H9 (cell line): ENCODE measurements around the gene JARID2. TPM values are rescaled to one million over a fixed set of nuclear protein-coding genes. Genes with fewer than 3 reads are reported as not detected.
A peak's percentile ranks its signal among the peaks of the same experiment; 100 is the strongest.

Experiments
- DNase-seq: peaks from one replicate; pipeline ENCODE4 v3.0.0-alpha.2; 2017
- H2AFZ ChIP-seq: one replicate; pipeline ENCODE4 v1.6.1; 2013; ENCODE audit warnings: mild to moderate bottlenecking, low read length, control low read depth, moderate library complexity
- H2AK5ac ChIP-seq: 2 replicates; pipeline ENCODE4 v1.6.1; 2013; ENCODE audit warnings: low read length, control low read depth, mixed read lengths; ENCODE audit not compliant: insufficient read length
- H2BK120ac ChIP-seq: one replicate; pipeline ENCODE4 v1.6.1; 2013; ENCODE audit warnings: low read depth, mild to moderate bottlenecking, low read length, control low read depth, inconsistent platforms; ENCODE audit not compliant: poor library complexity, severe bottlenecking
- H2BK12ac ChIP-seq: 2 replicates; pipeline ENCODE4 v1.6.1; 2013; ENCODE audit warnings: low read length, control low read depth, mixed read lengths, low read depth; ENCODE audit not compliant: insufficient read length
- H2BK15ac ChIP-seq: 2 replicates; pipeline ENCODE4 v1.6.1; 2013; ENCODE audit warnings: low read depth, low read length, control low read depth
- H2BK20ac ChIP-seq: one replicate; pipeline ENCODE4 v1.6.1; 2013; ENCODE audit warnings: low read depth, mild to moderate bottlenecking, low read length, control low read depth, inconsistent platforms; ENCODE audit not compliant: poor library complexity, severe bottlenecking
- H2BK5ac ChIP-seq: 2 replicates; pipeline ENCODE4 v1.6.1; 2013; ENCODE audit warnings: low read length, control low read depth, mixed read lengths; ENCODE audit not compliant: insufficient read length
- H3K14ac ChIP-seq: 2 replicates; pipeline ENCODE4 v1.6.1; 2013; ENCODE audit warnings: low read length, control low read depth; ENCODE audit not compliant: insufficient read depth
- H3K18ac ChIP-seq: 2 replicates; pipeline ENCODE4 v1.6.1; 2013; ENCODE audit warnings: low read depth, mild to moderate bottlenecking, mixed read lengths, low read length, control low read depth; ENCODE audit not compliant: insufficient read length
- H3K23ac ChIP-seq: 2 replicates; pipeline ENCODE4 v1.6.1; 2013; ENCODE audit warnings: low read length, control low read depth, mixed read lengths, low read depth; ENCODE audit not compliant: insufficient read length
- H3K23me2 ChIP-seq: 2 replicates; pipeline ENCODE4 v1.6.1; 2013; ENCODE audit warnings: low read depth, mild to moderate bottlenecking, mixed read lengths, low read length, control low read depth; ENCODE audit not compliant: insufficient read length, poor library complexity, severe bottlenecking
- H3K27ac ChIP-seq: 2 replicates; pipeline ENCODE4 v1.5.1; 2013; ENCODE audit warnings: low read length, control low read depth, mixed read lengths, low read depth; ENCODE audit not compliant: insufficient read length
- H3K27me3 ChIP-seq: 2 replicates; pipeline ENCODE4 v1.6.1; 2013; ENCODE audit warnings: low read length, control low read depth, inconsistent platforms; ENCODE audit not compliant: insufficient read depth
- H3K4ac ChIP-seq: 2 replicates; pipeline ENCODE4 v1.6.1; 2013; ENCODE audit warnings: low read depth, mild to moderate bottlenecking, control low read depth, inconsistent platforms, low read length, moderate library complexity
- H3K4me1 ChIP-seq: 2 replicates; pipeline ENCODE4 v1.6.1; 2013; ENCODE audit warnings: low read length, control low read depth, inconsistent platforms; ENCODE audit not compliant: insufficient read depth
- H3K4me2 ChIP-seq: 2 replicates; pipeline ENCODE4 v1.6.1; 2013; ENCODE audit warnings: low read length, control low read depth, mixed read lengths; ENCODE audit not compliant: insufficient read length, insufficient read depth
- H3K56ac ChIP-seq: 2 replicates; pipeline ENCODE4 v1.6.1; 2013; ENCODE audit warnings: low read depth, mild to moderate bottlenecking, mixed read lengths, low read length, control low read depth; ENCODE audit not compliant: insufficient read length
- H3K79me1 ChIP-seq: 2 replicates; pipeline ENCODE4 v1.6.1; 2013; ENCODE audit warnings: low read depth, mild to moderate bottlenecking, moderate library complexity, low read length, control low read depth, inconsistent platforms; ENCODE audit not compliant: insufficient read depth, poor library complexity, severe bottlenecking
- H3K79me2 ChIP-seq: 2 replicates; pipeline ENCODE4 v1.6.1; 2013; ENCODE audit warnings: low read length, control low read depth, inconsistent platforms; ENCODE audit not compliant: insufficient read depth
- H3K9ac ChIP-seq: 2 replicates; pipeline ENCODE4 v1.6.1; 2013; ENCODE audit warnings: low read length, control low read depth, mixed read lengths; ENCODE audit not compliant: insufficient read length; ENCODE audit errors: extremely low read depth
- H3K9me3 ChIP-seq: one replicate; pipeline ENCODE4 v1.6.1; 2013; ENCODE audit warnings: low read depth, low read length, inconsistent platforms; ENCODE audit not compliant: control insufficient read depth
- H3T11ph ChIP-seq: one replicate; pipeline ENCODE4 v1.6.1; 2013; ENCODE audit warnings: mild to moderate bottlenecking, low read length, control low read depth, inconsistent platforms
- H4K20me1 ChIP-seq: one replicate; pipeline ENCODE4 v1.6.1; 2013; ENCODE audit not compliant: control insufficient read depth, insufficient read length, insufficient read depth
- H4K5ac ChIP-seq: 2 replicates; pipeline ENCODE4 v1.6.1; 2013; ENCODE audit warnings: low read depth, mild to moderate bottlenecking, mixed read lengths, low read length, control low read depth; ENCODE audit not compliant: insufficient read length
- H4K8ac ChIP-seq: replicated peaks from 2 replicates; pipeline ENCODE4 v1.6.1; 2013; ENCODE audit warnings: low read length, control low read depth, mixed read lengths, low read depth; ENCODE audit not compliant: insufficient read length
- H4K91ac ChIP-seq: 2 replicates; pipeline ENCODE4 v1.6.1; 2013; ENCODE audit warnings: low read depth, mild to moderate bottlenecking, moderate library complexity, mixed read lengths, low read length, control low read depth; ENCODE audit not compliant: insufficient read length
- H3K27ac Mint-ChIP-seq, 3 experiments: 2 replicates in 2 of 3; 3 replicates in 1 of 3; pipeline ENCODE4 v1.8.0; 2020 to 2021; ENCODE audit warnings: mixed read lengths in 3 of 3, mild to moderate bottlenecking in 1 of 3, moderate library complexity in 1 of 3
- H3K27me3 Mint-ChIP-seq: 2 replicates; pipeline ENCODE4 v1.8.0; 2021; ENCODE audit warnings: low read depth, mild to moderate bottlenecking, moderate library complexity, mixed read lengths
- H3K36me3 Mint-ChIP-seq, 3 experiments: 2 replicates in 2 of 3; 3 replicates in 1 of 3; pipeline ENCODE4 v1.8.0; 2020 to 2021; ENCODE audit warnings: low read depth in 3 of 3, mixed read lengths in 3 of 3; ENCODE audit not compliant: insufficient read depth in 1 of 3
- H3K4me1 Mint-ChIP-seq, 2 experiments: 2 replicates each; pipeline ENCODE4 v1.8.0; 2020; ENCODE audit warnings: mixed read lengths in 2 of 2
- H3K4me3 Mint-ChIP-seq, 2 experiments: 2 replicates in 1 of 2; 3 replicates in 1 of 2; pipeline ENCODE4 v1.8.0; 2020 to 2021; ENCODE audit warnings: mild to moderate bottlenecking in 2 of 2, mixed read lengths in 2 of 2, moderate library complexity in 1 of 2
- H3K9me3 Mint-ChIP-seq, 2 experiments: 2 replicates in 1 of 2; 3 replicates in 1 of 2; pipeline ENCODE4 v1.8.0; 2020; ENCODE audit warnings: mild to moderate bottlenecking in 2 of 2, mixed read lengths in 2 of 2, moderate library complexity in 1 of 2
- CTCF ChIP-seq: fragments of 200-600 bp; sonication (generic); conservative IDR thresholded peaks from 3 replicates; pipeline ENCODE4 v1.8.0; 2021; ENCODE audit warnings: antibody characterized with exemption, mild to moderate bottlenecking
- WGBS: extraction: QIAGEN DNeasy Blood & Tissue Kit; methylation state at CpG from one replicate; pipeline ENCODE4 v1.1.7; 2013; ENCODE audit warnings: missing lambda C conversion rate, low lambda C conversion rate, mixed read lengths; ENCODE audit not compliant: insufficient read length; ENCODE audit errors: extremely low coverage; 5-methylcytosine and 5-hydroxymethylcytosine counted together
- total RNA-seq: library from RNA; stranded (reverse); gene quantifications from 2 replicates; pipeline ENCODE4 v1.2.1, GENCODE V29; 2021

The JARID2 gene
- total RNA-seq, 1 experiment from 2014 or later: 174 TPM

- Histone ChIP-seq H3K23me2 (no peaks in the 10 kb centered on the region), H2AK5ac (no peak overlapping the region), H3K9ac (no peak overlapping the region), H2BK20ac (no peak overlapping the region), H2BK12ac (no peak overlapping the region), H3K27me3 (no peaks in the 10 kb centered on the region), H3K4ac (no peak overlapping the region), H2BK15ac (no peak overlapping the region), H3K79me1 (peaks cover 6% of the 10 kb centered on the region), H2AFZ (no peak overlapping the region), H3T11ph (no peak overlapping the region), H4K8ac (no peak overlapping the region), H4K91ac (no peak overlapping the region), H3K14ac (no peak overlapping the region), H2BK120ac (no peak overlapping the region), H3K27ac (no peak overlapping the region), H2BK5ac (no peak overlapping the region), H3K23ac (no peak overlapping the region), H3K18ac (no peak overlapping the region), H4K20me1 (peaks cover 5% of the 10 kb centered on the region), H4K5ac (no peak overlapping the region), H3K79me2 (peaks cover 83% of the 10 kb centered on the region), H3K9me3 (no peaks in the 10 kb centered on the region), H3K4me1 (peaks cover 19% of the 10 kb centered on the region), H3K4me2 (no peak overlapping the region), H3K56ac (no peak overlapping the region)
- H3K27ac Mint-ChIP-seq: peak overlapping the region in 2 of 3 experiments; percentile 2 to 24; a peak in 3 of 7 replicates
- peaks cover 9 to 19% of the 10 kb centered on the region in 2 experiments; a peak in 4 of 5 replicates for H3K9me3 Mint-ChIP-seq
- no peak overlapping the region for H3K4me3 Mint-ChIP-seq
- peaks cover 30 to 53% (median 32%) of the 10 kb centered on the region in 3 experiments for H3K36me3 Mint-ChIP-seq
- TF ChIP-seq CTCF: no peak
- WGBS: no CpG with 5 or more reads among the region's 10 CpGs
- H3K27me3 Mint-ChIP-seq: no peaks in the 10 kb centered on the region
- H3K4me1 Mint-ChIP-seq: peaks cover 54% of the 10 kb centered on the region in 2 experiments
- DNase-seq: no peak
Observed at GRCh38 chr6:15420959-15421438, 175.1 kb downstream of the JARID2 start.
